SK-N-SH treated with all-trans-retinoic acid at 6 μM for 48 hours (cell line): Measurements from ENCODE around the gene LRRC36.

Experiments used
- ATAC-seq: fragments of 200-7000 bp; cut with Tn5 transposase; 3 replicates; pipeline ENCODE4 v1.9.1; 2020; ENCODE audit warnings: mild to moderate bottlenecking, moderate library complexity
- ARNTL ChIP-seq: fragments of 450-650 bp; formaldehyde crosslinking; IDR thresholded peaks from 2 replicates; pipeline ENCODE4 v1.5.0; 2020; ENCODE audit warnings: low read depth, mild to moderate bottlenecking, moderate library complexity, borderline replicate concordance
- CREB5 ChIP-seq: fragments of 250-450 bp; sonication (Bioruptor Pico); IDR thresholded peaks from 2 replicates; pipeline ENCODE4 v1.5.1; 2020; ENCODE audit warnings: low read depth, mild to moderate bottlenecking, moderate library complexity
- CSDC2 ChIP-seq: fragments of 250-450 bp; sonication (Bioruptor Pico); IDR thresholded peaks from 2 replicates; pipeline ENCODE4 v1.5.0; 2020; ENCODE audit warnings: mild to moderate bottlenecking, moderate library complexity
- ESRRG ChIP-seq: fragments of 250-450 bp; sonication (Bioruptor Pico); IDR thresholded peaks from 2 replicates; pipeline ENCODE4 v1.6.1; 2021; ENCODE audit warnings: mild to moderate bottlenecking
- GLIS3 ChIP-seq: fragments of 250-450 bp; sonication (Bioruptor Pico); IDR thresholded peaks from 2 replicates; pipeline ENCODE4 v1.5.0; 2020; ENCODE audit warnings: mild to moderate bottlenecking, moderate library complexity
- OSR1 ChIP-seq: fragments of 250-450 bp; sonication (Bioruptor Pico); IDR thresholded peaks from 2 replicates; pipeline ENCODE4 v1.8.0; 2022; ENCODE audit warnings: moderate library complexity, mild to moderate bottlenecking, inconsistent platforms
- PPARA ChIP-seq: fragments of 250-450 bp; sonication (Bioruptor Pico); IDR thresholded peaks from 2 replicates; pipeline ENCODE4 v1.5.0; 2020; ENCODE audit warnings: mild to moderate bottlenecking, borderline replicate concordance
- RARB ChIP-seq: fragments of 250-450 bp; sonication (Bioruptor Pico); IDR thresholded peaks from 2 replicates; pipeline ENCODE4 v1.8.0; 2021; ENCODE audit warnings: mild to moderate bottlenecking, moderate library complexity
- TCF4 ChIP-seq: fragments of 250-450 bp; sonication (Bioruptor Pico); IDR thresholded peaks from 2 replicates; pipeline ENCODE4 v1.8.0; 2021; ENCODE audit warnings: mild to moderate bottlenecking, moderate library complexity, borderline replicate concordance
- ZC3H10 ChIP-seq: fragments of 250-450 bp; sonication (Bioruptor Pico); IDR thresholded peaks from 2 replicates; pipeline ENCODE4 v1.5.1; 2021; ENCODE audit warnings: mild to moderate bottlenecking, moderate library complexity
- ZFP3 ChIP-seq: fragments of 250-450 bp; sonication (Bioruptor Pico); IDR thresholded peaks from 2 replicates; pipeline ENCODE4 v1.5.0; 2020; ENCODE audit warnings: mild to moderate bottlenecking, moderate library complexity
- ZFP30 ChIP-seq: fragments of 450-650 bp; formaldehyde crosslinking; IDR thresholded peaks from 2 replicates; pipeline ENCODE4 v1.5.0; 2022; ENCODE audit warnings: mild to moderate bottlenecking, moderate library complexity
- ZNF565 ChIP-seq: fragments of 450-650 bp; formaldehyde crosslinking; conservative IDR thresholded peaks from 2 replicates; pipeline ENCODE4 v1.5.0; 2020; ENCODE audit warnings: low read depth, mild to moderate bottlenecking, moderate library complexity
- ZNF70 ChIP-seq: fragments of 450-650 bp; formaldehyde crosslinking; IDR thresholded peaks from 2 replicates; pipeline ENCODE4 v1.5.0; 2020; ENCODE audit warnings: mild to moderate bottlenecking, moderate library complexity
- ZNF8 ChIP-seq: fragments of 450-650 bp; formaldehyde crosslinking; IDR thresholded peaks from 2 replicates; pipeline ENCODE4 v1.5.0; 2020; ENCODE audit warnings: mild to moderate bottlenecking, moderate library complexity
- TF ChIP-seq, protein P1 (sequence below): fragments of 250-450 bp; sonication (Bioruptor Pico); IDR thresholded peaks from 2 replicates; pipeline ENCODE4 v1.5.0; 2020; ENCODE audit warnings: mild to moderate bottlenecking, moderate library complexity
- TF ChIP-seq, protein P2 (sequence below): fragments of 250-450 bp; sonication (Bioruptor Pico); IDR thresholded peaks from 2 replicates; pipeline ENCODE4 v1.8.0; 2020; ENCODE audit warnings: mild to moderate bottlenecking, moderate library complexity, borderline replicate concordance

The LRRC36 gene

DNA sequence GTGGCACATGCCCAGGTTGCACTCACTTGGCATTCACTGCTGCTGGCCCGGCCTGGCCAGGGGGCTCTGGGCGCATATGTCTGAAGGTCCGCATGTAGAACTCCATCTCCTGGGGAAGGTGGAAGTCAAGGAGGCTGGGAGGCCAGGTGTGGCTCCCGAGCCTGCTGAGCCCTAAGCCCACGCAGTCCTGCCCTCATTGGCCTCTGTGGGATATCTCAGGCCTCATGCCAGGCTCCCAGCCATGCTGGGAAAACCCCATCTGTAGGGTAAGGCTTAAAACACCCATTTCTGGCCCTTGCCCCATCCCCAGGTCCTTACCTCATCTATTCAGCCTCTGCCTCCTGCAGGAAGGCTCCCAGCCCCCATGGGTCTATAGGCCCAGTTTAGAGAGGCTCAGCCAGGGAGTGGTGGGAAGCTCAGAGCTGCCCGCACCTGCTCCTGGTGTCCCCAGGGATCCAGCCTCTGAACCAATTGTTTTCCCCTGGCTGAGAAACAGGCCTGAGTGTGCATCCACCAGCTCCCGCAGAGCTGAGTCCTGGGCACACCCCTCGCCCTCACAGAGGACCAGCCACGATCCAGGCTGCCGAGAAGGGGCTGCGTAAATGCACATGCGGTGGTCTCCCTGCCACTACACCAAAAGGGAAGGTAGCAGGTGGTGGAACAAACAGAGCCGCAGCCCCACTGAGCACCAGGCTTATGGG is 69.0 kb downstream of the LRRC36 start:
- no peak for ATAC-seq
- TF ChIP-seq ZNF565 (CRISPR knock-in tag) (no peak), PPARA (no peak), CSDC2 (CRISPR knock-in tag) (no peak)

DNA sequence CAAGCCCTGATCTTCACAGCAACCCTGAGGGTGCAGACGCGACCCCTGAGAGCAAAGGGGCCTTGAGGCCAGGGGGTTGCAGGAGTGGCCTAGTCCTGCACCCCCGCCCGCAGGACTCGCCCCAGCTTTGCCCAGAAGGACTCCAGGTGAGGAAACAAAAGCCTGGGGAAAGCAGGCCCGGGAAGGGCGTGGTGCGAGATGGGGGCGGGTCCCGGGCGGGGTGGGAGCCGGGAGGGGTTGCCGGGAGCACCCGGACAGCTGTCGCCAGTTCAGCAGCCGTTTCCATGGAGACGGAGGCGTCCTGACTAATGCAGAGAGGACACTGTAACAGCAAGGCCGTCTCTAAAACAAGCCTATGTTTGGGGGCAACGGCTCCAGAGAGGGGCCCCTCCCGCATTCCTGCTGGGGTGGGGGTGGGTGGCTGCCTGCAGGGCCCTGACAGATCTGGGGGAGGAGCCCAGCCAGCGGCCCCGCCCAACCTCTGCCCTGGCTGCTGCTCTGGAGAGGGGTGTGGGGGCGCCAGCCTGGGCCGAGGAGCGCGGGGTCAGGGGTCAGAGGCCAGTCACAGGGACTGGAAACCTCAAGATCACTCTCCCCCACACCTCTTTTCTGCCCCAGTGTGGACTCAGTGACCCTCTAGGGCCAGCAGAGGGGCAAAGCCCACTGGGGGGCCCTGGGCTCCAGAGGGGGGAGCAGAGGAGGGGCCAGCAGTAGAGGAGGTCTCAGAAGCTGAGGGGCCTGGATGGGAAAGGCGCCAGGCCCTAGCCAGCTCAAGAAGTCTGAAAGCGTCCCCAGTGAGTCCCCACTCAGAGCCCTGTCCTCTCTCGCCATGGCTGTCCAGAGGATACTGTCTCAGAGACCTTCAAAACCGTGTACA is 69.8 kb downstream of the LRRC36 start:
- peak; percentile 15 for ATAC-seq
- no peak for TF ChIP-seq OSR1 (CRISPR knock-in tag)
- no peak for TF ChIP-seq ESRRG
- TF ChIP-seq ARNTL (CRISPR knock-in tag): no peak
- TF ChIP-seq CREB5 (CRISPR knock-in tag): no peak
- no peak for TF ChIP-seq CSDC2 (CRISPR knock-in tag)
- TF ChIP-seq, protein P1, sequence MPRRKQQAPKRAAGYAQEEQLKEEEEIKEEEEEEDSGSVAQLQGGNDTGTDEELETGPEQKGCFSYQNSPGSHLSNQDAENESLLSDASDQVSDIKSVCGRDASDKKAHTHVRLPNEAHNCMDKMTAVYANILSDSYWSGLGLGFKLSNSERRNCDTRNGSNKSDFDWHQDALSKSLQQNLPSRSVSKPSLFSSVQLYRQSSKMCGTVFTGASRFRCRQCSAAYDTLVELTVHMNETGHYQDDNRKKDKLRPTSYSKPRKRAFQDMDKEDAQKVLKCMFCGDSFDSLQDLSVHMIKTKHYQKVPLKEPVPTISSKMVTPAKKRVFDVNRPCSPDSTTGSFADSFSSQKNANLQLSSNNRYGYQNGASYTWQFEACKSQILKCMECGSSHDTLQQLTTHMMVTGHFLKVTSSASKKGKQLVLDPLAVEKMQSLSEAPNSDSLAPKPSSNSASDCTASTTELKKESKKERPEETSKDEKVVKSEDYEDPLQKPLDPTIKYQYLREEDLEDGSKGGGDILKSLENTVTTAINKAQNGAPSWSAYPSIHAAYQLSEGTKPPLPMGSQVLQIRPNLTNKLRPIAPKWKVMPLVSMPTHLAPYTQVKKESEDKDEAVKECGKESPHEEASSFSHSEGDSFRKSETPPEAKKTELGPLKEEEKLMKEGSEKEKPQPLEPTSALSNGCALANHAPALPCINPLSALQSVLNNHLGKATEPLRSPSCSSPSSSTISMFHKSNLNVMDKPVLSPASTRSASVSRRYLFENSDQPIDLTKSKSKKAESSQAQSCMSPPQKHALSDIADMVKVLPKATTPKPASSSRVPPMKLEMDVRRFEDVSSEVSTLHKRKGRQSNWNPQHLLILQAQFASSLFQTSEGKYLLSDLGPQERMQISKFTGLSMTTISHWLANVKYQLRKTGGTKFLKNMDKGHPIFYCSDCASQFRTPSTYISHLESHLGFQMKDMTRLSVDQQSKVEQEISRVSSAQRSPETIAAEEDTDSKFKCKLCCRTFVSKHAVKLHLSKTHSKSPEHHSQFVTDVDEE: no peak
- TF ChIP-seq RARB: no peak
- TF ChIP-seq, protein P2, sequence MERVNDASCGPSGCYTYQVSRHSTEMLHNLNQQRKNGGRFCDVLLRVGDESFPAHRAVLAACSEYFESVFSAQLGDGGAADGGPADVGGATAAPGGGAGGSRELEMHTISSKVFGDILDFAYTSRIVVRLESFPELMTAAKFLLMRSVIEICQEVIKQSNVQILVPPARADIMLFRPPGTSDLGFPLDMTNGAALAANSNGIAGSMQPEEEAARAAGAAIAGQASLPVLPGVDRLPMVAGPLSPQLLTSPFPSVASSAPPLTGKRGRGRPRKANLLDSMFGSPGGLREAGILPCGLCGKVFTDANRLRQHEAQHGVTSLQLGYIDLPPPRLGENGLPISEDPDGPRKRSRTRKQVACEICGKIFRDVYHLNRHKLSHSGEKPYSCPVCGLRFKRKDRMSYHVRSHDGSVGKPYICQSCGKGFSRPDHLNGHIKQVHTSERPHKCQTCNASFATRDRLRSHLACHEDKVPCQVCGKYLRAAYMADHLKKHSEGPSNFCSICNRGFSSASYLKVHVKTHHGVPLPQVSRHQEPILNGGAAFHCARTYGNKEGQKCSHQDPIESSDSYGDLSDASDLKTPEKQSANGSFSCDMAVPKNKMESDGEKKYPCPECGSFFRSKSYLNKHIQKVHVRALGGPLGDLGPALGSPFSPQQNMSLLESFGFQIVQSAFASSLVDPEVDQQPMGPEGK: peak; percentile 30; the same call in 1 of the 2 replicates
- TF ChIP-seq TCF4 (CRISPR knock-in tag): no peak

GRCh38 chr16:67397036-67397801 is 70.6 kb downstream of the LRRC36 start:
- no peak for ATAC-seq
- no peak for TF ChIP-seq ZFP30
- TF ChIP-seq ESRRG: no peak
- TF ChIP-seq ZNF8 (CRISPR knock-in tag): no peak
- no peak for TF ChIP-seq ZNF565 (CRISPR knock-in tag)
- TF ChIP-seq ZC3H10 (CRISPR knock-in tag): no peak

GRCh38 chr16:67397812-67398545 is 71.4 kb downstream of the LRRC36 start:
- TF ChIP-seq ZFP3: no peak
- no peak for TF ChIP-seq ZNF565 (CRISPR knock-in tag)
- no peak for TF ChIP-seq OSR1 (CRISPR knock-in tag)
- no peak for TF ChIP-seq GLIS3 (CRISPR knock-in tag)
- TF ChIP-seq ZNF70 (CRISPR knock-in tag): no peak
- no peak for ATAC-seq
